ENCODE results near the gene GJA1. TPM values are rescaled to one million over a fixed set of nuclear protein-coding genes. Genes with fewer than 3 reads are reported as not detected.

The GJA1 gene
- polyA plus RNA-seq, 2 of the 4 experiments (the other 2 are of a cell fraction), result 87.4 to 170 TPM

DNA sequence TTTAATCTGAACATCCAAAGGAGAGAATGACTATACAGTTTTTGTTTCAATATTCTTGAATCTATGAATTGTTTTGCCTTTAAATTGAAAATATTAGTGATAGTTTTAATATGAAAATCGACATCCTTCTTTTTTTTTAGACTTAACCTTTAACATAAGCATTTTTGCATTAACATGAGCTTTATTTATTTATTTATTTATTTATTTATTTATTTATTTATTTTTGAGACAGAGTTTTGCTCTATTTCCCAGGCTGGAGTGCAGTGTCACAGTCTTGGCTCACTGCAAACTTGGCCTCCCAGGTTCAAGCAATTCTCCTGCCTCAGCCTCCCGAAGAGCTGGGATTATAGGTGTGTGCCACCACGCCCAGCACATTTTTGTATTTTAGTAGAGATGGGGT lies 27.6 kb downstream of the GJA1 start:
- Histone ChIP-seq H3K9me3 (no peaks in the 10 kb centered on the region), H3K4me1 (peaks cover 10% of the 10 kb centered on the region), H3K4me2 (no peak overlapping the region), H3K27ac (no peak overlapping the region), H3K4me3 (no peak overlapping the region)
- no peak for ATAC-seq
- no peak for TF ChIP-seq MAZ (IDR thresholded peaks at IDR 0.05; ENCODE audit: borderline replicate concordance, low read depth, low read length)
- TF ChIP-seq ZC3H11A (IDR thresholded peaks at IDR 0.05), result peak; percentile 70
- ChIA-PET POLR2A (no interaction called here), CTCF (interaction anchor here (1.5 kb wide), 1 partner anchor 19 kb away, joined by 4 read pairs; no protein-coding TSS in a partner anchor)
- no peak for DNase-seq (ENCODE audit: low read depth in 1 of 2, low spot score in 1 of 2)
- FAIRE-seq, result no peak
- 60% methylated on average over 3 of the region's 3 CpGs for WGBS (ENCODE audit: missing lambda C conversion rate)

DNA sequence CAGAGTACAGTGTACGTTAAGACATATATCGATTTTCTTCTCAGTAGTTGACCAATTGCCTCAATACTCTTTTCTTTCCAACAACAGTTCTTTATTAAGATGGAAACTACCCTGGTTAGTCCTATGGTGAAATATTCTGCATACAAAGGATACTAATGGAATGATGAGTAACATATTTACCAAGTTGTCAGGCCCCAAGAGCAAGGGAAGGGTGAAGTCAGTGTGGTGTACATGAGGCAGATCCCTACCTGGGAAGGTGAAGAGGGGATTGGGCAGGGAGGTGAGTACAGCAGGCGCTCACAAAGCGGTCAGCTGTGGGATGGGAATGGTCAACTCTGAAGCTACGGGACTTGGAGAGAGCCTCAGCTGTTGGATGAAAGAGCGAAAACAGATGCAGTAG lies 29.7 kb downstream of the GJA1 start:
- Histone ChIP-seq H3K4me3 (no peak overlapping the region), H3K4me1 (peaks cover 10% of the 10 kb centered on the region), H3K9me3 (no peaks in the 10 kb centered on the region), H3K4me2 (peak overlapping the region; percentile 41), H3K27ac (peak overlapping the region in 1 of 2 experiments; percentile 53; a peak in 2 of 6 replicates)
- DNase-seq (ENCODE audit: low read depth in 1 of 2, low spot score in 1 of 2), result no peak
- ChIA-PET POLR2A (no interaction called here), CTCF (no interaction called here)
- TF ChIP-seq, protein P1, sequence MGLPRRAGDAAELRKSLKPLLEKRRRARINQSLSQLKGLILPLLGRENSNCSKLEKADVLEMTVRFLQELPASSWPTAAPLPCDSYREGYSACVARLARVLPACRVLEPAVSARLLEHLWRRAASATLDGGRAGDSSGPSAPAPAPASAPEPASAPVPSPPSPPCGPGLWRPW (IDR thresholded peaks at IDR 0.05), result no peak
- TF ChIP-seq KDM5A (IDR thresholded peaks at IDR 0.05) (no peak), ZFP36 (IDR thresholded peaks at IDR 0.05; ENCODE audit: borderline replicate concordance, partially characterized antibody) (no peak), EHMT2 (IDR thresholded peaks at IDR 0.05; ENCODE audit: low read depth) (no peak), RCOR1 (IDR thresholded peaks at IDR 0.05; ENCODE audit: low read depth, low read length) (no peak), TP53 (CRISPR knock-in tag; IDR thresholded peaks at IDR 0.05) (no peak), MAFK (IDR thresholded peaks at IDR 0.05; ENCODE audit: partially characterized antibody) (no peak), CHD2 (IDR thresholded peaks at IDR 0.05; ENCODE audit: low read length, partially characterized antibody) (no peak), ESRRA (IDR thresholded peaks at IDR 0.05; ENCODE audit: borderline replicate concordance, low read length) (no peak), SMC3 (IDR thresholded peaks at IDR 0.05) (no peak), HOXA7 (CRISPR knock-in tag; IDR thresholded peaks at IDR 0.05) (no peak), HOXB5 (CRISPR knock-in tag; IDR thresholded peaks at IDR 0.05) (no peak), ZSCAN20 (CRISPR knock-in tag; IDR thresholded peaks at IDR 0.05) (no peak), ZNF302 (CRISPR knock-in tag; IDR thresholded peaks at IDR 0.05) (no peak), JUNB (IDR thresholded peaks at IDR 0.05) (no peak), SREBF2 (IDR thresholded peaks at IDR 0.05) (no peak)
- TF ChIP-seq, protein P2, sequence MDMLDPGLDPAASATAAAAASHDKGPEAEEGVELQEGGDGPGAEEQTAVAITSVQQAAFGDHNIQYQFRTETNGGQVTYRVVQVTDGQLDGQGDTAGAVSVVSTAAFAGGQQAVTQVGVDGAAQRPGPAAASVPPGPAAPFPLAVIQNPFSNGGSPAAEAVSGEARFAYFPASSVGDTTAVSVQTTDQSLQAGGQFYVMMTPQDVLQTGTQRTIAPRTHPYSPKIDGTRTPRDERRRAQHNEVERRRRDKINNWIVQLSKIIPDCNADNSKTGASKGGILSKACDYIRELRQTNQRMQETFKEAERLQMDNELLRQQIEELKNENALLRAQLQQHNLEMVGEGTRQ (IDR thresholded peaks at IDR 0.05), result no peak
- TF ChIP-seq, protein P3, sequence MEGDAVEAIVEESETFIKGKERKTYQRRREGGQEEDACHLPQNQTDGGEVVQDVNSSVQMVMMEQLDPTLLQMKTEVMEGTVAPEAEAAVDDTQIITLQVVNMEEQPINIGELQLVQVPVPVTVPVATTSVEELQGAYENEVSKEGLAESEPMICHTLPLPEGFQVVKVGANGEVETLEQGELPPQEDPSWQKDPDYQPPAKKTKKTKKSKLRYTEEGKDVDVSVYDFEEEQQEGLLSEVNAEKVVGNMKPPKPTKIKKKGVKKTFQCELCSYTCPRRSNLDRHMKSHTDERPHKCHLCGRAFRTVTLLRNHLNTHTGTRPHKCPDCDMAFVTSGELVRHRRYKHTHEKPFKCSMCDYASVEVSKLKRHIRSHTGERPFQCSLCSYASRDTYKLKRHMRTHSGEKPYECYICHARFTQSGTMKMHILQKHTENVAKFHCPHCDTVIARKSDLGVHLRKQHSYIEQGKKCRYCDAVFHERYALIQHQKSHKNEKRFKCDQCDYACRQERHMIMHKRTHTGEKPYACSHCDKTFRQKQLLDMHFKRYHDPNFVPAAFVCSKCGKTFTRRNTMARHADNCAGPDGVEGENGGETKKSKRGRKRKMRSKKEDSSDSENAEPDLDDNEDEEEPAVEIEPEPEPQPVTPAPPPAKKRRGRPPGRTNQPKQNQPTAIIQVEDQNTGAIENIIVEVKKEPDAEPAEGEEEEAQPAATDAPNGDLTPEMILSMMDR (IDR thresholded peaks at IDR 0.05), result no peak
- WGBS (ENCODE audit: missing lambda C conversion rate), result 62% methylated on average over 6 of the region's 6 CpGs
- ATAC-seq, result peak in 1 of 2 experiments; percentile 57; a peak in 3 of 6 replicates
- no peak for FAIRE-seq

DNA sequence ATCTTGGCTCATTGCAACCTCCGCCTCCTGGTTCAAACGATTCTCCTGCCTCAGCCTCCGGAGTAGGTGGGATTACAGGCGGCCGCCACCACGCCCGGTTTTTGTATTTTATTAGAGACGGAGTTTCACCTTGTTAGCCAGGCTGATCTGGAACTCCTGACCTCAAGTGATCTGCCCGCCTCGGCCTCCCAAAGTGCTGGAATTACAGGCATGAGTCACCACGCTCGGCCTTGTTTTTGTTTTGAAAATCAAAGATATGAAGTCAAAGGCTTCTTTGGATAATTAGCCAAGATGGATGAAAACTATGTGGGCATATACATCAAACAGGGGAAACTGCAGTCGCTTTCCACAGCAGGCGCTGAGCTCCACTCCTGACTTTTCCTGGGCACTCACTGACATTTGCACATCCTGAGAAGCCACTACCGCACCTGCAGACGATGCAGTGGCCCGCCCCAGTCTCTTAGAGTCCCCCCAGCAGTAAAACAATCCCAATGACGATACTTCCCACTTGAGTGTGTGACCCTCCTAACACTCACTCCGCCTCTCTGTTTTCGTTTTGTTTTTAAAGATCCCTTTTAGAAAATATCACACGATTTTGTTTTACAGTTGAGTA lies 44.1 kb downstream of the GJA1 start:
- POLR2A ChIA-PET, result no interaction called here
- peak in 1 of 2 experiments; percentile 24 for DNase-seq (ENCODE audit: low read depth in 1 of 2, low spot score in 1 of 2)
- Histone ChIP-seq H3K4me3 (peak overlapping the region; percentile 34), H3K4me1 (peaks cover 35% of the 10 kb centered on the region), H3K9me3 (no peaks in the 10 kb centered on the region), H3K27ac (peak overlapping the region; percentile 64 to 86), H3K4me2 (peak overlapping the region; percentile 72)
- CTCF ChIA-PET, result interaction anchor here (1.0 kb wide), 1 partner anchor 24 kb away, joined by 3 read pairs; no protein-coding TSS in a partner anchor
- FAIRE-seq, result no peak
- ATAC-seq, result peak; percentile 61 to 73; a peak in 5 of 6 replicates
- TF ChIP-seq FOSL2 (IDR thresholded peaks at IDR 0.05), result no peak
- TF ChIP-seq FOSL2 (CRISPR knock-in tag; IDR thresholded peaks at IDR 0.05), result peak; percentile 67
- TF ChIP-seq, protein P4, sequence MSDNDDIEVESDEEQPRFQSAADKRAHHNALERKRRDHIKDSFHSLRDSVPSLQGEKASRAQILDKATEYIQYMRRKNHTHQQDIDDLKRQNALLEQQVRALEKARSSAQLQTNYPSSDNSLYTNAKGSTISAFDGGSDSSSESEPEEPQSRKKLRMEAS (IDR thresholded peaks at IDR 0.05), result peak; percentile 24; the same call in 1 of the 2 replicates
- TF ChIP-seq TFCP2L1 (CRISPR knock-in tag; IDR thresholded peaks at IDR 0.05), result no peak
- 47% methylated on average over 16 of the region's 21 CpGs for WGBS (ENCODE audit: missing lambda C conversion rate)

All from A549 (cell line).